Measurements from ENCODE around the gene RGL2. TPM values are rescaled to one million over a fixed set of nuclear protein-coding genes. Genes with fewer than 3 reads are reported as not detected.

Gene RGL2
- total RNA-seq, 6 donors from 2014 or later: 56.5 to 149 (median 77.9) TPM

DNA sequence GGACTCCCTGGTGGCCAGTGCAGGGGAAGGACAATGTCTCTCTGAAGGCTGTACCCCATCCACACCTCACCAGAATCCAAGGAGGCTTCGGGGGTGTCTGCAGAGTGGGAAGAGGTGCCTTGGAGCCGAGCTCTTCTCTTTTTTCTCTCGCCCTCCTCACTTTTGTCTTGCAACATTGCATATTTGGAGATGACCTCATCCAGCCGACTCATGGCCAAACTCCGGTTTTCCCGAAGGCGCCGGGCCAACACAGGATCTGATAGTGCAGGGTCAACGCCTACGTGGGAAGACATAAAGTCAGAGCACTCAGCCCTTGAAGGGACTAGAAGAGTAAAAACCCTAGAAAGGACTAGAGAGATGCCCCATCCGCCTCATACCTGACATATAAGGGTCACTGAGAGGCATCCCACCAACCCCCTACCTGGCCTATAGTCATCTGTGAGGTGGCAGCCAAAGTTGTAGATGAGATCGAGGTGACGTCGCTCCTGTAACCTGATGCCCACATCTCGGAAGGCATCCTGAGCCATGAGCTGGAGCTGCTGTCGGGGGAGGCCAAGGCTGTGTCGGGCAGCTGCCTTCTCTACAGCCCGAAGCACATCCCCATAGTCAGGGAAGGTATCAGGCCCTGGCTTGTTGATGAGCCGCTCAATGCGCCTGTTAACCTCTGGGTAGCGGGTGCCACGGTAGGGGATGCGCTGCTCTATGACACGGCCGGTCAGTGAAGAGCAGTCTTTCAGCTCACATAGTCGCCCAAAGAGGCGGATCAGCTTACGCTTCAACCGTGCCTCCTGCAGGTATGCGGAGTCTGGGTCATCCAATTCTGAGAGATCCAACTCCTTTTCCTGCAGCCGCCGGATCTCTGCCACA lies 21.8 kb upstream of the RGL2 start:
- no peaks in the 10 kb centered on the region for H3K9me3 ChIP-seq
- peaks cover 48 to 63% (median 59%) of the 10 kb centered on the region in 4 donors for H3K4me1 ChIP-seq
- no peak for DNase-seq
- H3K36me3 ChIP-seq: peaks cover 7 to 39% (median 33%) of the 10 kb centered on the region in 4 donors
- H3K27ac ChIP-seq: peak overlapping the region in 2 of 4 donors; percentile 4 to 52
- no peak for TF ChIP-seq POLR2AphosphoS5 (IDR thresholded peaks at IDR 0.05)
- TF ChIP-seq, protein P1, sequence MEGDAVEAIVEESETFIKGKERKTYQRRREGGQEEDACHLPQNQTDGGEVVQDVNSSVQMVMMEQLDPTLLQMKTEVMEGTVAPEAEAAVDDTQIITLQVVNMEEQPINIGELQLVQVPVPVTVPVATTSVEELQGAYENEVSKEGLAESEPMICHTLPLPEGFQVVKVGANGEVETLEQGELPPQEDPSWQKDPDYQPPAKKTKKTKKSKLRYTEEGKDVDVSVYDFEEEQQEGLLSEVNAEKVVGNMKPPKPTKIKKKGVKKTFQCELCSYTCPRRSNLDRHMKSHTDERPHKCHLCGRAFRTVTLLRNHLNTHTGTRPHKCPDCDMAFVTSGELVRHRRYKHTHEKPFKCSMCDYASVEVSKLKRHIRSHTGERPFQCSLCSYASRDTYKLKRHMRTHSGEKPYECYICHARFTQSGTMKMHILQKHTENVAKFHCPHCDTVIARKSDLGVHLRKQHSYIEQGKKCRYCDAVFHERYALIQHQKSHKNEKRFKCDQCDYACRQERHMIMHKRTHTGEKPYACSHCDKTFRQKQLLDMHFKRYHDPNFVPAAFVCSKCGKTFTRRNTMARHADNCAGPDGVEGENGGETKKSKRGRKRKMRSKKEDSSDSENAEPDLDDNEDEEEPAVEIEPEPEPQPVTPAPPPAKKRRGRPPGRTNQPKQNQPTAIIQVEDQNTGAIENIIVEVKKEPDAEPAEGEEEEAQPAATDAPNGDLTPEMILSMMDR (IDR thresholded peaks at IDR 0.05): no peak
- TF ChIP-seq POLR2A (IDR thresholded peaks at IDR 0.05): no peak
- no peak for TF ChIP-seq EP300 (IDR thresholded peaks at IDR 0.05)
- no peak overlapping the region for H3K4me3 ChIP-seq
- H3K27me3 ChIP-seq: no peaks in the 10 kb centered on the region
- 75 to 76% methylated on average over 26 to 31 of the region's 32 CpGs for WGBS, 2 donors
- no peak for ATAC-seq (ENCODE audit: low FRiP score in 2 of 2)

DNA sequence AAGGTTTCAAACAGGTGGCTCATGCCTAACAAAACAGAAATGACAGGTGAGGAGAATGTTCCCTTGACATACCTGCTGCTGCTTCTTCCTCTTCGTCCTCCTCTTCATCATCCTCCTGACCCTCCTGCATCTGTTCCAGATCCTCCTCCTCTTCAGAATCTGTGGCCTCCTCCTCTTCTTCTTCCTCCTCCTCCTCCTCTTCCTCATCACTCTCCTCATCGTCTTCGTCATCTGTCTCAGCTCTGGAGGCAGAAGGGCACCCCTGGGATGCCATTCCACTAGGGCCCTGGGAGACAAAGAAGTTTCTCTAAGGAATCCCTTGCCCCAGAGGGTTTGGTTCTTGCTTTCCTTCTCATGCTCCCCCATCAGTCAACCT lies 21.2 kb upstream of the RGL2 start:
- 94 to 96% methylated on average over 3 of the region's 3 CpGs for WGBS, 2 donors
- DNase-seq (no peak), ATAC-seq (ENCODE audit: low FRiP score in 2 of 2) (no peak)
- Histone ChIP-seq H3K4me1 (peaks cover 54 to 70% (median 65%) of the 10 kb centered on the region in 4 donors), H3K4me3 (no peak overlapping the region), H3K36me3 (peaks cover 7 to 39% (median 33%) of the 10 kb centered on the region in 4 donors), H3K9me3 (no peaks in the 10 kb centered on the region), H3K27ac (peak overlapping the region in 1 of 4 donors; percentile 52), H3K27me3 (no peaks in the 10 kb centered on the region)
- TF ChIP-seq EP300 (IDR thresholded peaks at IDR 0.05) (no peak), POLR2AphosphoS5 (IDR thresholded peaks at IDR 0.05) (no peak), POLR2A (IDR thresholded peaks at IDR 0.05) (no peak)
- TF ChIP-seq, protein P1 (IDR thresholded peaks at IDR 0.05): no peak

DNA sequence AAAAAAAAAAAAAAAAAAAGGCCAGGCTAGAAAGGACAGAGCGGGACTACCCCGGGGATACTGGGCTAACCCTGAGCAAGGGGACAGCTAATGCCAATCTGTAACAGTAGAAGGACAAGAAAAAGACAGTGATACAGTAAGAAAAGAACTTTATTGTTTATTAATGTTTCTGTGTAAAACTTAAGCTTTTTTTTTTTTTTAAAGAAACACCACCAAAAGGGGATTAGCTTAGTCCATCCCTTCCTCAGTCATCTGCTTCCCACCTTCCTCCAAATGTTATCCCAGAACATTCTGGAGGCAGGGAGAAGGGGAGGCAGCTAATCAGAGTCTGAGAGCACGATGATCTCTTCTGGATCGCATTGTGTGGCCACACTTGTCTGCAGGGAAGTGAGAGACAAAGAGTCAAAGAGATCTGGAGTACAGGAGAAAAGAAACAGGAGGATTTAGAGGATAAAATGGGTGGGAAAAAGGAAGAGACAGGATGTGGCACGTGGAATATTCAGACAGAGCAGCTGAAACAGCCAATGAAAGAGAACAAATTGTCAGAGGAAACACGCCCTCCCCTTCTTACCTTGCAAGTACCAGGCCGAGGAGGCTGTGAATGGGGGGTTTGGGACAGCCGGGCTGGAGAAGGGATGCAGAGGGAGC lies 19.8 kb upstream of the RGL2 start:
- Histone ChIP-seq H3K9me3 (no peaks in the 10 kb centered on the region), H3K4me3 (peak overlapping the region in 3 of 4 donors; percentile 50 to 64 (median 58)), H3K27me3 (no peaks in the 10 kb centered on the region), H3K4me1 (peaks cover 51 to 71% (median 63%) of the 10 kb centered on the region in 4 donors), H3K27ac (peak overlapping the region; percentile 80 to 98 (median 88)), H3K36me3 (peaks cover 7 to 39% (median 33%) of the 10 kb centered on the region in 4 donors)
- TF ChIP-seq POLR2AphosphoS5 (IDR thresholded peaks at IDR 0.05) (no peak), POLR2A (IDR thresholded peaks at IDR 0.05) (no peak), EP300 (IDR thresholded peaks at IDR 0.05) (no peak)
- TF ChIP-seq, protein P1 (IDR thresholded peaks at IDR 0.05): no peak
- DNase-seq (no peak), ATAC-seq (ENCODE audit: low FRiP score in 2 of 2) (no peak)
- WGBS, 2 donors: 67 to 70% methylated on average over 8 of the region's 8 CpGs

DNA sequence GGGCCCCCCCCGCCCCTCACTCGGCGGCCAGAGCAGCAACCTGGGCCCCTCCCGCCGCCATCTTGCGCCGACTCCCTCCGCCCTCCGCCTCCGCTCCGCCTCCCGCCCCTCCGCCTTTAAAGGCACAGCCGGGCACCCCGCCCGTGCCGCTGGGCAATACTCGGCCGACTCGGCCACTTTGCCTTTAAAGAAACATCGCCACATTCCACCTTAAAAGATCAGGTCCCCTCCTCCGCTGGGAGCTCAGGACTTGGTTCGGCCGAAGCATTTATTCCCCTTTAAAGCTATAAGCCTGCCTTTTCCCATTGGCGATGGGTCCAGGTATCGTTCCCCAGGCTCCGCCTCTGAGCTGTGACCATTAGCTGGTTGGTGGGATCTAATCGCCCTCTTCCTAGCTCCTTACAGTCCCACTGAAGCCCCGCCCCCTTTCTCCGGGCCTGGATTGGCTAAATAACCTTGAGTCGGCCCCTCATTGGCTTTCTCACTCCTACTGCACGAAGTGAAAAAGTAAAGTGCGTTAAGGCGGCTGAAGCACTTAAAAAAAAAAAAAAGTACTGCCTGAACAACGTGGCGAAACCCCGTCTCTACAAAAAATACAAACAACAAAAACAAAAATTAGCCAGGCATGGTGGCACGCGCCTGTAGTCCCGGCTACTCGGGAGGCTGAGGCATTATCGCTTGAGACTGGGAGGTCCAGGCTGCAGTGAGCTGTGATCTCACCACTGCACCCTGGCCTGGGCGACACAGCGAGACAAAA lies 19.1 kb upstream of the RGL2 start, which contains the start of gene ZBTB22:
Gene ZBTB22, minus strand, starts transcription at position 76 of the 757 bp plus-strand sequence. CDS start 828 bp downstream, outside the sequence.
- DNase-seq: peak; percentile 98 to 100
- Histone ChIP-seq H3K4me3 (peak within 1 kb of the TSS; percentile 26 to 64 (median 54)), H3K36me3 (peaks cover 7 to 39% (median 33%) of the 10 kb centered on the region in 4 donors), H3K27ac (peak within 1 kb of the TSS; percentile 80 to 98 (median 88)), H3K9me3 (no peaks in the 10 kb centered on the region), H3K27me3 (no peaks in the 10 kb centered on the region), H3K4me1 (peaks cover 50 to 69% (median 62%) of the 10 kb centered on the region in 4 donors)
- 2 to 4% methylated on average over 22 to 35 of the region's 44 CpGs for WGBS, 2 donors
- TF ChIP-seq, protein P1 (IDR thresholded peaks at IDR 0.05): peak in 1 of 6 experiments; percentile 25
- TF ChIP-seq POLR2AphosphoS5 (IDR thresholded peaks at IDR 0.05) (peak; percentile 45 to 70), POLR2A (IDR thresholded peaks at IDR 0.05) (peak in 1 of 4 donors; percentile 60), EP300 (IDR thresholded peaks at IDR 0.05) (peak in 1 of 4 donors; percentile 25)
- peak; percentile 86 to 93 for ATAC-seq (ENCODE audit: low FRiP score in 2 of 2)
